Measurements from ENCODE around the gene MGAT3. TPM values are rescaled to one million over a fixed set of nuclear protein-coding genes. Genes with fewer than 3 reads are reported as not detected.

MGAT3 gene
- total RNA-seq, 4 donors from 2014 or later: 0.08 to 1.3 (median 0.62) TPM

- Histone ChIP-seq H3K4me1 (peaks cover 0 to 59% (median 10%) of the 10 kb centered on the region in 3 donors), H3K36me3 (no peaks in the 10 kb centered on the region), H3K4me3 (no peak overlapping the region), H3K27me3 (peaks cover 0 to 23% (median 3%) of the 10 kb centered on the region in 4 donors), H3K27ac (peak overlapping the region in 3 of 4 donors; percentile 21 to 71 (median 63)), H3K9me3 (no peaks in the 10 kb centered on the region)
- 75 to 100% methylated on average over 2 of the region's 6 CpGs for WGBS, 2 donors
- TF ChIP-seq CTCF (IDR thresholded peaks at IDR 0.05): no peak
- TF ChIP-seq POLR2A (IDR thresholded peaks at IDR 0.05): no peak
- intact Hi-C loops (cut with DNase I): no loop called here
- no peak for DNase-seq
Measured at GRCh38 chr22:39463277-39463676, 6.5 kb downstream of the MGAT3 start.

- peak overlapping the region in 3 of 4 donors; percentile 21 to 63 (median 37) for H3K27ac ChIP-seq
- peaks cover 0 to 60% (median 10%) of the 10 kb centered on the region in 3 donors for H3K4me1 ChIP-seq
- intact Hi-C loops (cut with DNase I): no loop called here
- no peak for DNase-seq
- WGBS, 2 donors: 39 to 42% methylated on average over 8 to 9 of the region's 10 CpGs
- peaks cover 0 to 18% (median 0%) of the 10 kb centered on the region in 4 donors for H3K27me3 ChIP-seq
- H3K4me3 ChIP-seq: no peak overlapping the region
- no peaks in the 10 kb centered on the region for H3K9me3 ChIP-seq
- TF ChIP-seq CTCF (IDR thresholded peaks at IDR 0.05): no peak
- H3K36me3 ChIP-seq: no peaks in the 10 kb centered on the region
Measured at GRCh38 chr22:39463931-39464390, 7.1 kb downstream of the MGAT3 start.

- Histone ChIP-seq H3K4me1 (peaks cover 6 to 83% (median 24%) of the 10 kb centered on the region in 3 donors), H3K27ac (peak overlapping the region in 2 of 4 donors; percentile 36 to 77), H3K4me3 (no peak overlapping the region), H3K36me3 (no peaks in the 10 kb centered on the region), H3K9me3 (no peaks in the 10 kb centered on the region), H3K27me3 (peaks cover 0 to 7% (median 0%) of the 10 kb centered on the region in 4 donors)
- no peak for DNase-seq
- intact Hi-C loops (cut with DNase I): no loop called here
- TF ChIP-seq POLR2A (IDR thresholded peaks at IDR 0.05): no peak
- 78 to 88% methylated on average over 16 to 17 of the region's 21 CpGs for WGBS, 2 donors
Measured at GRCh38 chr22:39466228-39467006, 9.6 kb downstream of the MGAT3 start.

- Histone ChIP-seq H3K9me3 (no peaks in the 10 kb centered on the region), H3K4me3 (peak overlapping the region in 1 of 4 donors; percentile 2), H3K4me1 (peaks cover 16 to 86% (median 34%) of the 10 kb centered on the region in 3 donors), H3K27ac (peak overlapping the region in 2 of 4 donors; percentile 21 to 77), H3K27me3 (peaks cover 0 to 7% (median 0%) of the 10 kb centered on the region in 4 donors), H3K36me3 (no peaks in the 10 kb centered on the region)
- no peak for DNase-seq
- TF ChIP-seq CTCF (IDR thresholded peaks at IDR 0.05) (no peak), POLR2A (IDR thresholded peaks at IDR 0.05) (no peak)
- intact Hi-C loops (cut with DNase I): no loop called here
- 24 to 54% methylated on average over 15 of the region's 17 CpGs for WGBS, 2 donors
Measured at GRCh38 chr22:39467390-39467895, 10.6 kb downstream of the MGAT3 start.

GRCh38 chr22:39468487-39469325 lies 11.9 kb downstream of the MGAT3 start:
- Histone ChIP-seq H3K27ac (peak overlapping the region in 1 of 4 donors; percentile 9), H3K4me1 (peaks cover 20 to 88% (median 35%) of the 10 kb centered on the region in 3 donors), H3K27me3 (peaks cover 0 to 7% (median 0%) of the 10 kb centered on the region in 4 donors), H3K9me3 (no peaks in the 10 kb centered on the region), H3K4me3 (no peak overlapping the region), H3K36me3 (no peaks in the 10 kb centered on the region)
- intact Hi-C loops (cut with DNase I): no loop called here
- DNase-seq: no peak
- whole genome bisulfite sequencing, 2 donors: 78 to 86% methylated on average over 12 to 13 of the region's 18 CpGs
- TF ChIP-seq POLR2A (IDR thresholded peaks at IDR 0.05): no peak
- no peak for TF ChIP-seq CTCF (IDR thresholded peaks at IDR 0.05)
